ENCODE measurements around the gene EIF6. TPM values are rescaled to one million over a fixed set of nuclear protein-coding genes. Genes with fewer than 3 reads are reported as not detected.

The EIF6 gene
- total and polyA plus RNA-seq, 9 of the 15 experiments (the other 6 are each of a cell fraction or from before 2014, with no cell fraction given), result 165 to 832 (median 229) TPM

GRCh38 chr20:35277531-35278395 lies 6.8 kb downstream of the EIF6 start, which contains the start of gene MMP24OS (continued):
- TF ChIP-seq E2F4 (CRISPR knock-in tag; IDR thresholded peaks at IDR 0.05; ENCODE audit: low read depth) (no peak), TAF1 (IDR thresholded peaks at IDR 0.05; ENCODE audit: control insufficient read depth, extremely low read depth, insufficient read depth, low read length, severe bottlenecking) (peak; percentile 63), NR1H2 (CRISPR knock-in tag; IDR thresholded peaks at IDR 0.05) (no peak), MLX (CRISPR knock-in tag; conservative IDR thresholded peaks at IDR 0.05) (no peak), ZBTB34 (CRISPR knock-in tag; IDR thresholded peaks at IDR 0.05) (no peak), ZBTB43 (CRISPR knock-in tag; IDR thresholded peaks at IDR 0.05) (no peak), GATA2 (CRISPR knock-in tag; IDR thresholded peaks at IDR 0.05) (no peak), FUS (optimal IDR thresholded peaks at IDR 0.05; ENCODE audit: low read depth, low read length) (peak; percentile 33), E4F1 (CRISPR knock-in tag; IDR thresholded peaks at IDR 0.05; ENCODE audit: borderline replicate concordance) (no peak), BCL6 (CRISPR knock-in tag; IDR thresholded peaks at IDR 0.05) (no peak), CXXC5 (CRISPR knock-in tag; IDR thresholded peaks at IDR 0.05) (peak; percentile 64), TFE3 (CRISPR knock-in tag; IDR thresholded peaks at IDR 0.05) (no peak), NFIX (CRISPR knock-in tag; IDR thresholded peaks at IDR 0.05; ENCODE audit: low read depth) (no peak), ZBTB8A (IDR thresholded peaks at IDR 0.05; ENCODE audit: partially characterized antibody) (no peak), GTF2F1 (IDR thresholded peaks at IDR 0.05; ENCODE audit: low read depth, low read length) (no peak), NBN (IDR thresholded peaks at IDR 0.05; ENCODE audit: low read depth) (no peak), RBFOX2 (IDR thresholded peaks at IDR 0.05; ENCODE audit: low read depth, low read length) (peak; percentile 90)

Data from K562 (cell line).